NCI-H526 treated with DMSO at 0.1 percent for 48 hours (cell line): ENCODE results near the gene MAN1A1.

Source experiments
- DNase-seq: peaks from one replicate; lab custom pipeline; 2025; lab: John Stamatoyannopoulos, UW

MAN1A1 gene

GRCh38 chr6:119325559-119326265, 23.8 kb downstream of the MAN1A1 start:
- DNase-seq: peak; percentile 94

GRCh38 chr6:119324718-119325117, 24.8 kb downstream of the MAN1A1 start:
- no peak for DNase-seq

GRCh38 chr6:119323931-119324330, 25.6 kb downstream of the MAN1A1 start:
- DNase-seq: no peak

- DNase-seq: no peak
Observed at GRCh38 chr6:119323478-119323877, 26.1 kb downstream of the MAN1A1 start.

GRCh38 chr6:119322715-119323350, 26.7 kb downstream of the MAN1A1 start:
- no peak for DNase-seq

- DNase-seq: no peak
Observed at GRCh38 chr6:119322034-119322433, 27.5 kb downstream of the MAN1A1 start.

- no peak for DNase-seq
Observed at GRCh38 chr6:119319694-119320093, 29.9 kb downstream of the MAN1A1 start.

GRCh38 chr6:119318730-119319129, 30.8 kb downstream of the MAN1A1 start:
- no peak for DNase-seq

GRCh38 chr6:119318176-119318575, 31.4 kb downstream of the MAN1A1 start:
- DNase-seq: no peak

GRCh38 chr6:119317007-119317406, 32.6 kb downstream of the MAN1A1 start:
- DNase-seq: no peak

- DNase-seq: no peak
Observed at GRCh38 chr6:119314885-119315272, 34.7 kb downstream of the MAN1A1 start.

GRCh38 chr6:119313937-119314884, 35.4 kb downstream of the MAN1A1 start:
- no peak for DNase-seq

- no peak for DNase-seq
Observed at GRCh38 chr6:119312875-119313338, 36.7 kb downstream of the MAN1A1 start.

- no peak for DNase-seq
Observed at GRCh38 chr6:119312441-119312840, 37.1 kb downstream of the MAN1A1 start.

GRCh38 chr6:119311514-119312142, 37.9 kb downstream of the MAN1A1 start:
- no peak for DNase-seq

GRCh38 chr6:119310486-119311036, 39.0 kb downstream of the MAN1A1 start:
- DNase-seq: no peak

GRCh38 chr6:119308991-119309657, 40.4 kb downstream of the MAN1A1 start:
- DNase-seq: no peak

GRCh38 chr6:119308048-119308570, 41.5 kb downstream of the MAN1A1 start:
- DNase-seq: no peak

GRCh38 chr6:119307056-119307455, 42.5 kb downstream of the MAN1A1 start:
- DNase-seq: no peak

- DNase-seq: no peak
Observed at GRCh38 chr6:119306396-119306968, 43.1 kb downstream of the MAN1A1 start.
